ENCODE data around the gene SLC12A7. TPM values are rescaled to one million over a fixed set of nuclear protein-coding genes. Genes with fewer than 3 reads are reported as not detected.

Gene SLC12A7
- polyA plus RNA-seq, 1 donor (not counting 4 experiments of a cell fraction or from before 2014, with no cell fraction given), result 1.5 TPM

GRCh38 chr5:1075555-1075881 lies 36.3 kb downstream of the SLC12A7 start:
- no peaks in the 10 kb centered on the region for H3K4me1 ChIP-seq (ENCODE audit: control insufficient read depth, extremely low read depth, insufficient read depth, low read length)
- no peaks in the 10 kb centered on the region for H3K27me3 ChIP-seq (ENCODE audit: control insufficient read depth, extremely low read depth, insufficient read depth, low read length)
- TF ChIP-seq EZH2 (IDR thresholded peaks at IDR 0.05; ENCODE audit: low read length) (no peak), CTCF (optimal IDR thresholded peaks at IDR 0.05 in 1 of 3, IDR thresholded peaks at IDR 0.05 in 1 of 3, conservative IDR thresholded peaks at IDR 0.05 in 1 of 3; ENCODE audit: extremely low read depth in 1 of 3, insufficient read depth in 2 of 3, low read length in 3 of 3) (no peak)
- no peaks in the 10 kb centered on the region for H3K9me3 ChIP-seq (ENCODE audit: control insufficient read depth, low read depth, low read length)
- FAIRE-seq (no peak), DNase-seq (ENCODE audit: low read depth, low spot score) (no peak)
- dilution Hi-C loops (cut with MboI; ENCODE audit: extremely low pct_ligation_motif_present, low sequenced_read_pairs), result no loop called here
- H3K27ac ChIP-seq (ENCODE audit: control insufficient read depth, insufficient read depth, low read length), result no peak overlapping the region
- no peak overlapping the region for H2AFZ ChIP-seq (ENCODE audit: control insufficient read depth, low read length)
- H3K9ac ChIP-seq (ENCODE audit: control insufficient read depth, extremely low read depth, insufficient read depth, low read length), result no peak overlapping the region
- no peaks in the 10 kb centered on the region for H3K79me2 ChIP-seq (ENCODE audit: control insufficient read depth, insufficient read depth, low read length)
- no peaks in the 10 kb centered on the region for H4K20me1 ChIP-seq (ENCODE audit: control insufficient read depth, extremely low read depth, insufficient read depth, low read length)
- H3K4me2 ChIP-seq (ENCODE audit: control insufficient read depth, extremely low read depth, insufficient read depth, low read depth, low read length), result no peak overlapping the region
- no peak overlapping the region for H3K4me3 ChIP-seq (ENCODE audit: control insufficient read depth in 2 of 3, extremely low read depth in 1 of 3, insufficient read depth in 2 of 3, low read depth in 1 of 3, low read length in 3 of 3)
- no peaks in the 10 kb centered on the region for H3K9me1 ChIP-seq (ENCODE audit: control insufficient read depth, extremely low read depth, insufficient read depth, low read length)
- H3K36me3 ChIP-seq (ENCODE audit: control insufficient read depth in 2 of 2, extremely low read depth in 1 of 2, insufficient read depth in 2 of 2, low read length in 2 of 2), result no peaks in the 10 kb centered on the region

- Histone ChIP-seq H3K79me2 (ENCODE audit: control insufficient read depth, insufficient read depth, low read length) (no peaks in the 10 kb centered on the region), H3K4me2 (ENCODE audit: control insufficient read depth, extremely low read depth, insufficient read depth, low read depth, low read length) (no peak overlapping the region), H3K27ac (ENCODE audit: control insufficient read depth, insufficient read depth, low read length) (no peak overlapping the region), H3K4me3 (ENCODE audit: control insufficient read depth in 2 of 3, extremely low read depth in 1 of 3, insufficient read depth in 2 of 3, low read depth in 1 of 3, low read length in 3 of 3) (no peak overlapping the region), H2AFZ (ENCODE audit: control insufficient read depth, low read length) (no peak overlapping the region), H4K20me1 (ENCODE audit: control insufficient read depth, extremely low read depth, insufficient read depth, low read length) (no peaks in the 10 kb centered on the region), H3K9me1 (ENCODE audit: control insufficient read depth, extremely low read depth, insufficient read depth, low read length) (no peaks in the 10 kb centered on the region), H3K9ac (ENCODE audit: control insufficient read depth, extremely low read depth, insufficient read depth, low read length) (no peak overlapping the region), H3K4me1 (ENCODE audit: control insufficient read depth, extremely low read depth, insufficient read depth, low read length) (no peaks in the 10 kb centered on the region), H3K27me3 (ENCODE audit: control insufficient read depth, extremely low read depth, insufficient read depth, low read length) (no peaks in the 10 kb centered on the region), H3K9me3 (ENCODE audit: control insufficient read depth, low read depth, low read length) (no peaks in the 10 kb centered on the region), H3K36me3 (ENCODE audit: control insufficient read depth in 2 of 2, extremely low read depth in 1 of 2, insufficient read depth in 2 of 2, low read length in 2 of 2) (no peaks in the 10 kb centered on the region)
- dilution Hi-C loops (cut with MboI; ENCODE audit: extremely low pct_ligation_motif_present, low sequenced_read_pairs), result no loop called here
- FAIRE-seq (no peak), DNase-seq (ENCODE audit: low read depth, low spot score) (no peak)
- TF ChIP-seq CTCF (optimal IDR thresholded peaks at IDR 0.05 in 1 of 3, IDR thresholded peaks at IDR 0.05 in 1 of 3, conservative IDR thresholded peaks at IDR 0.05 in 1 of 3; ENCODE audit: extremely low read depth in 1 of 3, insufficient read depth in 2 of 3, low read length in 3 of 3), result no peak
- no peak for TF ChIP-seq EZH2 (IDR thresholded peaks at IDR 0.05; ENCODE audit: low read length)
Measured at GRCh38 chr5:1074816-1075554, 36.9 kb downstream of the SLC12A7 start.

Measured in keratinocyte (primary cell).